ENCODE measurements around the gene FBLN2.

FBLN2 gene

DNA sequence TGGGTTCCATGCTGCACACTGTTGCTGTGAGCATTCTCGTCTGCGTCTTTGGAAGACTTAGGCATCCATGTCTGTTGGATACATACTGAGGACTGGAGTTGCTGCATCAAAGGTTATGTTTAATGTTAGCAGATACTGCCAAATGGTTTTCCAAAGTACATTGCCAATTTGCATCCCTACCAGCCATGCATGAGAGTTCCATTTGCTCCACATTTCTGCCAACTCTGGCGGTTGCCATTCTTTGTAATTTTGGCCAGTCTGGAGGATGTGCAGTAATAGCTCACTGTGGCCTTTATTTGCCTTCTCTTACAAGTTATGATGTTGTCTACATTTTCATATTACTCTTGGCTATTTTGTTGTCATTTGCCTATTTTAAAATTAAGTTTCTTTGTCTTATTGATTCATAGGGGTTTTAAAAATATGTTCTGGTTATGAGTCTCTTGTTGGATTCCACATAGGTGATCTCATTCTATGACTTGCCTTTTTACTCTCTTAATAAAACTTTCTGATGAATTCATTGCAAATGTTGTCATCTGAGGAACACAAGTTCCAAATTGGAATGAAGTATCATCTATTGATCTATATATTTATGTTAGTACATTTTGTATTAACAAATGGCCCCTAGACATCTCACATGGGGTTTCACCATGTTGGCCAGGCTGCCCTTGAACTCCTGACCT lies 42.1 kb downstream of the FBLN2 start:
- intact Hi-C loops (cut with DNase I), result no loop called here
- DNase-seq, result no peak

DNA sequence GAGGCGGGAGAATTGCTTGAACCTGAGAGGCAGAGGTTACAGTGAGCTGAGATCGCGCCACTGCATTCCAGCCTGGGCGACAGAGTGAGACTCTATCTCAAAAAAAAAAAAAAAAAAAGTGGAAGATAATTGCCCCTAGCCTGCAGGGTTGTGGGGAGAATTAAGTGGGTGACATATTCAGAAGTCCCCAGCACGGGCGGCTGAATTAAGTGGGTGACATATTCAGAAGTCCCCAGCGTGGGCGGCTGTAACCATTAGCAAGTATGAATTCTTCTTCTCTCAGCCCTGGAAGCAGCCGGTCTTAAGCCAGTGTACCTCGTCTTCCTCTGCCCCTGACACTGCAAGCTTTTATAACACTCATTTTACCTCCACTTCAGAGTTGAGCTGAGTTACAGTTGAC lies 44.7 kb downstream of the FBLN2 start:
- DNase-seq, result no peak
- intact Hi-C loops (cut with DNase I), result no loop called here

DNA sequence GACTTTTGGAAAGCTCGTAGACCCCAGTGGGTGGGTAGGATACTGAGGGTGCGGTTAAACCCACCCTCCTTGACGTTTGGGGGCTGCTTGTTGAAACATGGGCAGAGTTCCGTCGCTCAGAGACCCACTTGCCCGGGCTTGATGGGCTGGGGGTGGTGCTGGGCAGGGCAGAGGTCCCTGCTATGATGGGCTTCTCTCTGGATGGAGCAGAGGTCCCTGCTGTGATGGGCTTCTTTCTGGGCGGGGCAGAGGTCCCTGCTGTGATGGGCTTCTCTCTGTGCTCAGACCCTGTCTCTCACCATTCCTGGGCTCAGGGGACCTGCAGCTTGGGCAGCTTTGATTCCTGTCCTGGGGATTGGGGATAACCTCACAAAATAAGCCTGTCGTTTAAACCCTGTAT lies 45.2 kb downstream of the FBLN2 start:
- intact Hi-C loops (cut with DNase I), result no loop called here
- DNase-seq, result no peak

DNA sequence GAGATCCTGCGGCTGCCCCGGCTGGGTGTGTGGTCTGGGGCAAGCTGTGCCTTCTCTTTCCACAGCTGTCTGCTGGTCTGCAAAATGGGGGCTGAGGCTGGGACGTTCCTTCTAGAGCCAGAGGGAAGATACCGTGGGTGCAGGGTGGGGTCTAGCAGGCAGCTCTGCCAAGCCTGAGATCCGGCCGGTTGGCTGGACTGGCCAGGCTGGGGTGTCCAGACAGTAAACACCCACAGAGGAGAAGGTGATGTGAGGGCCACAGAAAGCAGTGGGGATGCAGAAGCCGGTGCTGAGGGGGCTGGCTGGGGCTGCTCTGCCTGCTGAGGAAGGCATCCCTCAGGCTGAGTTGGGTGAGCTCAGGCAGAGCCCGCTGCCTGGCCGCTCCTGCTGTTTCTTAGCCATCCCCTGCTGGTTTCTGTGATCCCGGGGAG lies 46.1 kb downstream of the FBLN2 start:
- DNase-seq, result no peak

DNA sequence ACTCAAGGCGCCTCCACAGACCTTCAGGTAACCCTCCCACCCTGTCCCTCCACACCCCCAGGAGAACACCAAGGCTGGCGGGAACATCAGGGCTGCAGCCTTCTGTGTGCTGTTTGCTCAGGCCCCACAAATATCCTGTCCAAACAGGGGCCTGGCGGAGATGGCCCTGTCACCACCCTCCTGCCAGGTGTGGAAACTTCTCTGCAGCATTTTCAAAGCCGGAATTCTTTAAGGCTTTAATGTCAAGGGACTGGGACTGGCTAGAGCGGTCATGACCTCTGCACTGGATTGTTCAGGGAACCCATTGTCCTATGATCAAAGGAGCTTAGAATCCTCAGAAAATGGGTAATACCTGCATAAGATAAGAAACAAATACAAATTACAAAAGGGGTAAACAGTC lies 46.6 kb downstream of the FBLN2 start:
- no peak for DNase-seq
- intact Hi-C loops (cut with DNase I), result no loop called here

More for the DNA sequence above, 46.1 kb downstream of the FBLN2 start:
- intact Hi-C loops (cut with DNase I), result no loop called here

DNA sequence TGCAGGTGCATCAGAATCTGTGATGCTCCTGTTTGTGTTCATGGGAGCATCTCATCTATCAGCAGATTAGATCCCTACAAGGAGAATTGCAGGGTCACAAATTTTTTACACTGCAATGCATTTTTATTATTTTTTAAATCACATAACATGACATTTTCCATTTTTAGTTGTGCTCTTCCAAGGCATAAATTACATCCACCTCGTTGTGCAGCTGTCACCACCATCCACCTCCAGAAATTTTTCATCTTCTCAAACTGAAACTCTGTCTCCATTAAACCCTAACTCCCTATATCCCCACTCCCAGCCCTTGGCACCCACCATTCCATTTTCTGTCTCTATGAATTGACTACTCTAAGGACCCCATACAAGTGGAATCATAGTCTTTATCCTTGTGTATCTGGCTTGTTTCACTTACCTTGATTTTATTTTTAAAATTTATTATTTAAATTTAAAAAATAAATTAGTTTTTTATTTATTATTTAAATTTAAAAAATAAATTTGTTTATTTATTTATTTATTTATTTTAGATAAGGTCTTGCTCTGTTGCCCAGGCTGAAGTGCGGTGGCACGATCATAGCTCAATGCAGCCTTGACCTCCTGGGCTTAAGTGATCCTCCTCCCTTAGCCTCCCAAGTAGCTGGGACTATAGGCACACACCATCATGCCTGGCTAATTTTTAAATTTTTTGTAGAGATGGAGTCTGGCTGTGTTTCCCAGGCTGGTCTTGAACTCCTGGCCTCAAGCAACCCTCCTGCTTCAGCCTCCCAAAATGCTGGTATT lies 47.7 kb downstream of the FBLN2 start:
- peak in 8 of 42 donors; percentile 27 to 61 (median 42) for DNase-seq
- intact Hi-C loops (cut with DNase I), result no loop called here

DNA sequence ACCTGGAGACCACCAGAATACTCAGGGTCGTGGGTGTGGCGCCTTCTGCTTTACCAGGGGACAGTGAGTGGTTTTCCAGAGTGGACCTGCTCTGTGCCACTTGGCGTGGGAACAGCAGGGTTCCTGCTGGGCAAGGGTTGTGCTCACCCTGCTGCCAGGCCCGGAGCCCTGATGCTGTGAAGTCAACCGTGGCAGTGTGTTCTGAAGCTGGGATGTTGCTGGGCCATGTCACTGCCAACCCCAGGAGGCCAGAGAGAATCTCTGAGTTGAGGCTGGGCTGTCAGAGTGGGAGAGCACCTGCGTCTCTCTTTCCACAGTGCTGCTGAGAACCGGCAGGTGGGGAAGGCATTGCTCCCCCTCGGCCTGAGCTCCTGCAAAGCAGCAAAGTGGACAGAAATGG lies 48.7 kb downstream of the FBLN2 start:
- no peak for DNase-seq

DNA sequence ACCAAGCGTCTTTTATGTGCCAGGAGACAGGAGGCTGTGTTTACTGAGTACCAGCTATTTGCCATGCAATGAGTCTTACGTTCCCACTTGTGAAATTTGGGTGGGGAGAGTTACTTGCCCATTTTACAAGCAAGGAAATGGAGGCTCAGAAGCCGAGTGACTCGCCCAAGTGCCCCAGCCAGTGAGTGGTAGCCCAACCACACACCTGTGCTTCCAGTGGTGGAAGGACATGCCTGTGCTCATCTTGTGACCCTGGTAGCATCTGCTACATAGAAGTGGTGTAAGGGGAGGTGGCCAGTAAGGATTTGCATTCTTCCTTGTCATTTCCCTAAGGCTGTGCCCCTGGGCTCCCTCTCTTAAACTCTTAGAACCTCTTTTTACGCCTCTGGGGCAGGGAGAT lies 49.3 kb downstream of the FBLN2 start:
- intact Hi-C loops (cut with DNase I), result no loop called here
- no peak for DNase-seq

More for the DNA sequence above, 48.7 kb downstream of the FBLN2 start:
- intact Hi-C loops (cut with DNase I), result no loop called here

DNA sequence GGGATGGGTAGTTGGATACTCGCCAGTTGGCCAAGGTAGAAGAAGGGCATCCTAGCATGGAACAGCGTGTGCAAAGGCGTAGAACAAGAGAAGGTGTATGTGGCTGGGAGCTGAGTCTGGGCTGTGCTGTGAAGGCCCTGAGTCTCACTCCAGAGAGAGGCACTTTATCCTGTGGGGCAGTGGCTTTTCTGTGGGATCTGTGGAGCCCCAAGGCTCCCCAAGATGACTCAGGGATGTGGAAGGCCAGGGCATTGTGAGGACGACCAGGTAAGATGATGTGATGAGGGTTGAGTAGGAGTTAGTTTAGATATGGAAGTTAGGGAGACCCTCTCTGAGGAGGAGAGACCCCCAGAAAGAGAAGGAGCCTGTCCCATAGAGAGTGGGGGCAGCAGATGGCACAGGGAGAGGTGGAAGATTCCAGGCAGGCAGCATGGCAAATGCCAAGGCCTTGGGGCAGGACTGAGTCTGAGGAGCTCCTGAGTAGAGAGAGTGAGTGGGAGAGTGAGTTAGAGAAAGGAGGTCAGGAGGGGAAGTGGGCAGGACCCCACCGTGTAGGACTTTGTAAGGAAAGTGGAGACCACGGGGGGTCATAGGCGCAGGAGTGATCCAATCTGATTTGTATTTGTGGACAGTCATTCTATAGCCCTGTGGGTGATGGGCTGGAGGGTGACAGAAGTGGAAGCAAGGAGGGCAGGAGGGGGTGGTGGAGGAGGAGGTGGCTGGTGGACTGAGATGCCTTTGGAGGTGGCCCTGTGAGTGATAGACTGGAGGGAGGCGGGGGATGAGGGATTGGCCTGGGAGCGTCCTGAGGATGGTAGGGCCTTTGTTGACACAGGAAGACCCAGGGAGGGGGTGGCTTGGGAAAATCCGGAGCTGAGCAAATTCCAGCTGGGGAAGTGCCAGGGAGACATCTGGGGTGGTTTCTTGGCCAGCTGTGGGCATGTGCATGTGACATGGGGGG lies 50.3 kb downstream of the FBLN2 start:
- intact Hi-C loops (cut with DNase I), result no loop called here
- DNase-seq, result peak in 22 of 42 donors; percentile 8 to 72 (median 36)

DNA sequence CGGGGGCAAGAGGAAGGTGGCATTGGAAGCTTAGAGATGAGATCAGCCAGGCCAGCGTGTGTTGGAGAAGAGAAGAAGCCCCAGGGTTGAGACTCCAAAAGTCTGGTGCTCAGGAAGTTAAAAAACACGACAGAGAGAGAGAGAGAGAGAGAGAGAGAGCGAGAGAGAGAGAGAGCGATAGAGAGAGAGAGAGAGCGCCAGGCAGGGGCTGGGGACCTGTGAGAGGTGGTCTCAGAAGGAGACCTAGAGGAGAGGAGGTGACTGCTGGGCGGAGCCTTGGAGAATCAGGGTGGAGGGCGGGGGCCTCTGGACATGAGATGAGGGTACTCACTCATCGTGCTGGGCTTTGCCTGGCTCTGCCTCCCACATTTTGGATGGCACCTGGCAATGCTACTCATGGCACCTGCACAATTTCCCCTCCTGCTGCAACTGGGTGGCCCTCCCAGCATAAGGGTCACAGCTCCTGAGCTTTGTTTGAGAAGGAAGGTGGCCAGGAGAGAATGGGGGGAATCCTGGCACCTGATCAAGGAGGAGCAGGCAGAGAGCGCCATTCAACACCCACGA lies 51.0 kb downstream of the FBLN2 start:
- intact Hi-C loops (cut with DNase I), result no loop called here
- DNase-seq, result no peak

DNA sequence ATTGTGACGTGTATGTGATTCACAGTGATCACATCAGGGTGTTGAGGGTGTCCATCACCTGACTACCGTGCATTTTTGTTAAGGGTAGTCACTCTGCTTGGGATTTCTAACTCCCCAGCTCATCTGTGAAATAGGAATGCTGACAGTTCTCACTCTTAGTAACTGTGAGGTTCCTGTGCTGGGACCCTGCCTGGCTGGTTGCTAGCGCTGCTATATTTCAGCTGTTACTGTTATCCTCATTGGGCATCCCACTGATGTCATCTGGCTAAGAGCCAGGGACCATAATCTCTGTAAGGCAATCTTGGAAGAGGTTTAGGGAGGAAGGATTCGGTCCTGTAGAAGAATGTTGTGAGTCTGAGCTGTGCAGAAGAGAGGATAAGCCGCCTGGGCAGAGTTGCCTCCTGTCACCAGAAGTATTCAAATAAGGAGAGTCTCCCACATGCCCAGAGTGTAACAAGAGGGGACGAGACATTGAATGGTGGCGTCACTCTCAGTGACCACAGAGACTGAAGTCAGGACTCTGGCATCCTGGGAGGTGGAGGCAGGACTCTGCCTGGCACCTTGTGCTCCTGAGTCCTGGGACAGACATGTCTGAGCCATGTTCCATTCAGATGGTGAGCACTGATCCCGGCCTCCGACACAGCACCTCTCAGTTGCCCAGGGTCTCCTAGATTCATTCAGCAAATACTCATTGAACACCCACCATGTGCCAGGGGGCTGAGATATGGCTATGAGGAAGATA lies 52.2 kb downstream of the FBLN2 start:
- intact Hi-C loops (cut with DNase I), result no loop called here
- DNase-seq, result no peak

DNA sequence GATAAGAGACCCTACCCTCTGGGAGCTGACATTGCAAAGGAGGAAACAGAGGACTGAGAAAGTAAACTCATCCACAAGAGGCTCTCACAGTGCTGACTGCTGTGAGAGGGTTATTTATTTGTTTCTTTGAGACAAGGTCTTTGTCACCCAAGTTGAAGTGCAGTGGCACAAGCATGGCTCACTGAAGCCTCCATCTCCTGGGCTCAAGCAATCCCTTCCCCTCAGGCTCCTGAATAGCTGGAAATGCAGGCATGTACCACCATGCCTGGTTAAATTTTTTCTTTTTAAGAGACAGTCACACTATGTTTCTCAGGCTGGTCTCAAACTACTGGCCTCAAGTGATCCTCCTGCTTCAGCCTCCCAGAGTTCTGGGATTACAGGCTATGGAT lies 52.8 kb downstream of the FBLN2 start:
- intact Hi-C loops (cut with DNase I), result no loop called here
- DNase-seq, result no peak

DNA sequence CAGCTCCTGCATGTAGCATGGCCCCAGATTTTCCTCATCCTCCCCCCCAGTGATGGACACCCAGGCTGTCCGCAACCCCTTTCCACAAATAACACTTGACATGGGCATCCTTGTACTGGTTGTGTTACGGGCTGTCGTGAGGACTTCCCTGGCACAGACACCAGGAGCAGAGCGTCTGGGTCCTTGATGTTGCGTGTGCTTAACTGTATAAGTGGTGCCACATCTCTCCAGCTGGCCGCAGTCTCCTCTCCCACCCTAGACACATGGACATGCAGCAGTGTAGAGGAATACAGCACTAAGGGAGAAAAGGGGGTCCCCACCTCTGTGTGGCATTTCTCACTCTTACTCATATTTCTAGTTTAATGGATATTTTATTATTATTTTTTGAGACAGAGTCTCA lies 56.6 kb downstream of the FBLN2 start:
- DNase-seq, result no peak
- intact Hi-C loops (cut with DNase I), result no loop called here

DNA sequence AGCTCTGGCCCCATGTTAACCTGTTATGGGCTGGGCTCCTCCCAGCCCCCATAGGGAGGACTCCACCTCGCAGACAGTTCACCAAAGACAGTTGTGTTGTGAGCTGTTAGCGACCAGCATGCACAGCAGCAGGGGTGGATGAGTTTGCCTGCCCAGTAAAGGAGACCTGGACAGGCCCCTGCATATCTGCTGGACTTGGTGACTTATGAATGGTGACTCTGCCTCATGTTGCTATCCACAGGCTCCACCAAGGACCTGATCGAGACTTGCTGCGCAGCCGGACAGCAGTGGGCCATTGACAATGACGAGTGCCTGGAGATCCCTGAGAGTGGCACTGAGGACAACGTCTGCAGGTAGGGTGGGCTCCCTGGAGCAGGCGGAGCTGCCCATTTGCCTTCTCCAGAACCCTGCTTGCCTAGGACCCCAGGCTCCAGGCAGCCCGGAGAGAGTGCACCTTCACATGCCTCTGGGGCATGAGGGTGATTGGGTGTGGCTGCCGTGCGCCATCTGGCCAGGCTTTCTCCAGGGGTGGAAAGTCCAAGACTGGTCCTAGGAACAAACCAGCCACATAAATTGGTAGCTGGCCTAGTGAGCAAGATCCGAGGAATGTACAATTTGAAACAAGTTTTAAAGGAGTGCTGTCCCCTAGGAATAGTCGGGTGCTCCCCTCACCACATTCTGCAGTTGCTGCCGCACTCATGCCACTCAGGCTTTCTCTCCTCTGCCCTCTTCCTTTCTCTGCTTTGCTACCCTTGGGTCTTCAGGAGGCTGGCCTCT lies 59.1 kb downstream of the FBLN2 start:
- intact Hi-C loops (cut with DNase I), result no loop called here
- no peak for DNase-seq

DNA sequence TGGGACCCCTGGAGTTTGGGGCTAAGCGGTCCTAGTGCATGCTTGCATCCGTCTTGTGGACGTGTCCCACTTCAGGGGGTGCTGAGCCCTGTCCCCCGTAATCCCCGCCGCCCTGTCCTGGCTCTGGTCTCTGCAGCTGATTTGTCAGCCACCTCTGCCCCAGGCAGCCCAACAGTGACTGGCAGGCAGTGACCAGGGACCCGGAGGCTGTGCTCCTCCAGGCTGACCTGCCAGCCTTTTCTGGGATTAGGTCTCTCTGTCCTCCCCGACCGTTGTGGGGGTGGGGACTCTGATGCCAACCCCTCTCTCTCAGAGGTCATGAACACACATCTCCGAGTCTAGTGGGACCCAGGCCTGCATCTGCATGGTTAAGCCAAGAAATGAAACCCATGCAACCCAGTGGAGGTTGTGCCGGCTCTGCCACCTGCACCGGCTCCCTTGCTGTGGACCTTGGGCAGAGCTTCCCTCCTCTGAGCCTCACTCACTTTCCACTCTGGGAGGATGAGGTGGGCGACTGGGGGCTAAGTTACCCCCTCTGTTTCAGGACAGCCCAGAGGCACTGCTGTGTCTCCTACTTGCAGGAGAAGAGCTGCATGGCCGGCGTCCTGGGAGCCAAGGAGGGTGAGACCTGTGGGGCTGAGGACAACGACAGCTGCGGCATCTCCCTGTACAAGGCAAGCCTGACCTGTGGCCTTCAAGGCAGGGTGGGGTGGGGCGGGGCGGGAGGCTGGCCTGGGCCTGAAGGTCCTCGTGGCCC lies 60.2 kb downstream of the FBLN2 start:
- DNase-seq, result no peak
- intact Hi-C loops (cut with DNase I), result no loop called here

DNA sequence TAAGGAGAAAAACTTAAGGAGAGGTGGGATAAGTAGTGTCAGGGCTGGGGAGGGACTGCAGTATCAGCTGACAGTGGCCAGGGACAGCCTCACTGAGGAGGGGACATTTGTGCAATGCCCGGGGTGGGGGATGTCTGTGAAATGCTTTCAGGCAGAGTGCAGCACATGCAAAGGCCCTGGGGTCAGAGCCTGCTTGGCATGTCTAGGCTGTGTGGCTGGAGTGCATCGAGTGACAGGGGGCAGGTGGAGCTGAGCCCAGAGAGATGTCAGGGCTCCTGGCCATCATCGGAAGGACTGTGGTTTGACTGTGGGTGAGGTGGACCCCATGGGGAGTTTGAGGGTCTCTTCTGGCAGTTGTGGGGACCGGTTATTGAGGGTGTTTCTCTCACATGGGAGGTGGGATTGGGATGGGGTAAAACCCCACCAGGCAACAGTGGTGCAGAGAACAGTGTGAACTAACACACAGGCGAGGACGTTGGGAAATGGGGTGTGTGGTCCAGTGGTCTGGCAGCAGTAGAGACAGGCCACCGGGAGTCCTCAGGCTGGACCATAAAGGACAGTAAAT lies 61.2 kb downstream of the FBLN2 start:
- intact Hi-C loops (cut with DNase I), result no loop called here
- no peak for DNase-seq

DNA sequence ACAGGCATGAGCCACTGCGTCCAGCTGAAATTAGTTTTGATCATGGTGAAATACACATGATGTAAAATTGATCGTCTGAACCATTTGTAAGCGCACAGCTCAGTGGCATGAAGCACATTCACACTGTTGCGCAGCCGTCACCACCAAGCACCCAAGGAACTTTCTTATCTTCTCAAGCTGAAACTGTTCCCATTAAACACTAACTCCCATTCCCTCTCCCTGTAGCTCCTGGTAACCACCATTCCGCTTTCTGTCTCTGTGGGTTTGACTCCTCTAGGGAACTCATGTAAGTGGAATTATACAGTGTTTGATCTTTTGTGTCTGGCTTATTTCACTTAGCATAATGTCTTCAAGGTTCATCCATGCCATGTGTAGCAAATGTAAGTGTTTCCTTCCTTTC lies 62.3 kb downstream of the FBLN2 start:
- intact Hi-C loops (cut with DNase I), result no loop called here
- DNase-seq, result no peak
